Left lung (tissue), 10 donors: ENCODE results near the gene SUFU. TPM values are rescaled to one million over a fixed set of nuclear protein-coding genes. Genes with fewer than 3 reads are reported as not detected.
"Not testable (repeated sequence)": the region's sequence is repeated elsewhere in the genome, so short reads cannot be mapped to it uniquely, and the experiment has no call there.

Experiments
- ATAC-seq: fragments of 200-7000 bp; cut with Tn5 transposase; one replicate; pipeline ENCODE4 v1.9.1; 2020; ENCODE audit warnings: moderate library complexity
- DNase-seq, 4 donors: peaks; one replicate each; pipeline ENCODE4 v3.0.0-alpha.2; 2013 to 2020
- H3K27ac ChIP-seq, 2 donors: fragments of 200-600 bp; sonication (generic) in 1 of 2; one replicate each; pipeline versions ENCODE4 v1.5.0 to v1.8.0; 2020 to 2021
- H3K27me3 ChIP-seq, 2 donors: fragments of 200-600 bp; sonication (generic) in 1 of 2; one replicate each; pipeline versions ENCODE4 v1.5.0 to v1.8.0; 2020 to 2021
- H3K36me3 ChIP-seq, 2 donors: fragments of 200-600 bp; sonication (generic) in 1 of 2; one replicate each; pipeline versions ENCODE4 v1.5.0 to v1.8.0; 2020 to 2021
- H3K4me1 ChIP-seq, 2 donors: fragments of 200-600 bp; one replicate each; pipeline ENCODE4 v1.8.0; 2021
- H3K4me3 ChIP-seq, 2 donors: fragments of 200-600 bp; sonication (generic) in 1 of 2; one replicate each; pipeline versions ENCODE4 v1.5.0 to v1.8.0; 2020 to 2021; ENCODE audit warnings: mild to moderate bottlenecking in 1 of 2
- H3K9me3 ChIP-seq, 2 donors: fragments of 200-600 bp; sonication (generic) in 1 of 2; one replicate each; pipeline versions ENCODE4 v1.5.0 to v1.8.0; 2020 to 2021
- intact Hi-C, 2 donors: fragments of 100-400 bp; cut with DNase I; formaldehyde crosslinking; loops; one replicate each; pipeline versions ENCODE4 v1.11.2 to v1.14.2; 2022
- polyA plus RNA-seq, 6 donors: library from polyadenylated mRNA; unstranded; fragments of 120-200 nt; gene quantifications; one replicate each; pipeline ENCODE4 v1.2.1, GENCODE V29; 2013; ENCODE audit not compliant: insufficient read length in 6 of 6
- total RNA-seq, 2 donors: library from RNA; stranded (reverse); fragmentation: NEBNext Ultra II Directional; extraction: Animal tissue kit (Norgen Biotek cat#: 25700); gene quantifications; one replicate each; pipeline ENCODE4 v1.2.1, GENCODE V29; 2021
- TF ChIP-seq, protein P1 (sequence below), 2 donors: fragments of 200-600 bp; sonication (generic) in 1 of 2; IDR thresholded peaks; one replicate each; pipeline versions ENCODE4 v1.5.0 to v1.8.0; 2021; ENCODE audit warnings: antibody characterized with exemption in 2 of 2
- donor health status: DM: no; HTN: yes; CAD: no.
- donor health status: DM: no; HTN: no; CAD: no.

The SUFU gene
- total and polyA plus RNA-seq, 8 donors = 13.4 to 30.7 (median 27.7) TPM

- Histone ChIP-seq H3K36me3 (peaks cover 0 to 19% of the 10 kb centered on the region in 2 donors), H3K4me1 (peaks cover 31 to 55% of the 10 kb centered on the region in 2 donors), H3K27me3 (no peaks in the 10 kb centered on the region), H3K4me3 (no peak overlapping the region), H3K27ac (peak overlapping the region in 1 of 2 donors; percentile 60), H3K9me3 (no peaks in the 10 kb centered on the region)
- DNase-seq (no peak), ATAC-seq (no peak)
- intact Hi-C loops = no loop called here
- TF ChIP-seq, protein P1, sequence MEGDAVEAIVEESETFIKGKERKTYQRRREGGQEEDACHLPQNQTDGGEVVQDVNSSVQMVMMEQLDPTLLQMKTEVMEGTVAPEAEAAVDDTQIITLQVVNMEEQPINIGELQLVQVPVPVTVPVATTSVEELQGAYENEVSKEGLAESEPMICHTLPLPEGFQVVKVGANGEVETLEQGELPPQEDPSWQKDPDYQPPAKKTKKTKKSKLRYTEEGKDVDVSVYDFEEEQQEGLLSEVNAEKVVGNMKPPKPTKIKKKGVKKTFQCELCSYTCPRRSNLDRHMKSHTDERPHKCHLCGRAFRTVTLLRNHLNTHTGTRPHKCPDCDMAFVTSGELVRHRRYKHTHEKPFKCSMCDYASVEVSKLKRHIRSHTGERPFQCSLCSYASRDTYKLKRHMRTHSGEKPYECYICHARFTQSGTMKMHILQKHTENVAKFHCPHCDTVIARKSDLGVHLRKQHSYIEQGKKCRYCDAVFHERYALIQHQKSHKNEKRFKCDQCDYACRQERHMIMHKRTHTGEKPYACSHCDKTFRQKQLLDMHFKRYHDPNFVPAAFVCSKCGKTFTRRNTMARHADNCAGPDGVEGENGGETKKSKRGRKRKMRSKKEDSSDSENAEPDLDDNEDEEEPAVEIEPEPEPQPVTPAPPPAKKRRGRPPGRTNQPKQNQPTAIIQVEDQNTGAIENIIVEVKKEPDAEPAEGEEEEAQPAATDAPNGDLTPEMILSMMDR (IDR thresholded peaks at IDR 0.05) = no peak
These were observed 157.9 kb downstream of the SUFU start for GRCh38 chr10:102661658-102662028.

DNA sequence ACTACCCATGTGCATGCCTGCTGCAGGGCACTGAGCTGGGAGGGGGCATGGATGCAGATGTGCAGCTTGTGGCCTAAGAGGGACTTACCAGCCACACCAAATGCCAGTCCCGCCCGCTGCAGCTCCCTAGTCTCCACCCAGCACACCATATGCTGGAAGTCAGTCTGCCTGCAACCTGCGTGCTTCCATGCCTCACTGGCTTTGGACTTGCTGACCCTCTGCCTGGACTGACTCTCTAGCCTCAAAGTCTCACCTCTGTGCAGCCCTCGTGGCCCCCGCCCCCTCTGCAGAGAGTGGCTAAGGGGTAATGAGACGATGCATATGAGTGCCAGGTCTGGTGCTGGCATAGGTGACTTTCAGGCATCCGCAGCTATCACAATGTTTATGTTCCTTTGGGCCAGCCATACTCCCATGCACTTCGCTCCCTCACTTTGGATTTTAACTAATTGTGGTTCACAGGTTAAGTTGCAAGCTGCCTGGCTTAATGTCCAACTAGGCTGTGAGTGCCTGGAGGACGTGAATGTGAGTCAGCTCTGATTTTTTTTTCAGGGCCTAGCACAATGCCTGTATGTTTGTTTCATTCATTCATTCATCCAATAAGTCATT lies 162.2 kb downstream of the SUFU start:
- DNase-seq = peak in 1 of 4 donors; percentile 65
- ATAC-seq = no peak
- H3K4me1 ChIP-seq = peaks cover 14 to 32% of the 10 kb centered on the region in 2 donors

DNA sequence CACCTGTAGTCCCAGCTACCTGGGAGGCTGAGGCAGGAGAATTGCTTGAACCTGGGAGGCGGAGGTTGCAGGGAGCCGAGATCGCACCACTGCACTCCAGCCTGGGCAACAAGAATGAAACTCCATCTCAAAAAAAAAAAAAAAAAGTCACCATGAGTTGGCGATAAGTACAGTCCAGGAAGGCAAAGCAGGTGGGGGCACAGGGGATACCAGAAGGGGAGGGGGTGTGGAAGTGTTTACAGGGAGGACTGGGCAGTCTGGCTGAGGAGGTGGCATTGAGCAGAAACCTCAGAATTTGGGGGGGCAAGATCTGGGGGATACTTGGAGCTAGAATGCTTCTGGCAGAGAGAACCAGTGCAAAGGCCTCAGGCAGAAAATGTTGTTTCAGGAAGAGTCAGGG lies 163.6 kb downstream of the SUFU start:
- intact Hi-C loops, ATAC-seq: not testable (repeated sequence)
- peaks cover 10 to 25% of the 10 kb centered on the region in 2 donors for H3K4me1 ChIP-seq

More for the DNA sequence above, 162.2 kb downstream of the SUFU start:
- no peaks in the 10 kb centered on the region for H3K36me3 ChIP-seq
- H3K27ac ChIP-seq = no peak overlapping the region
- H3K27me3 ChIP-seq = no peaks in the 10 kb centered on the region
- H3K9me3 ChIP-seq = no peaks in the 10 kb centered on the region
- intact Hi-C loops = no loop called here
- TF ChIP-seq, protein P1 (IDR thresholded peaks at IDR 0.05) = no peak
- H3K4me3 ChIP-seq = no peak overlapping the region

GRCh38 chr10:102668326-102669107 lies 164.7 kb downstream of the SUFU start:
- intact Hi-C loops = no loop called here
- TF ChIP-seq, protein P1 (IDR thresholded peaks at IDR 0.05) = no peak
- no peaks in the 10 kb centered on the region for H3K9me3 ChIP-seq
- no peaks in the 10 kb centered on the region for H3K27me3 ChIP-seq
- peak overlapping the region in 1 of 2 donors; percentile 44 for H3K27ac ChIP-seq
- peaks cover 19 to 33% of the 10 kb centered on the region in 2 donors for H3K4me1 ChIP-seq
- DNase-seq (peak in 1 of 4 donors; percentile 50), ATAC-seq (no peak)
- H3K4me3 ChIP-seq = no peak overlapping the region
- no peaks in the 10 kb centered on the region for H3K36me3 ChIP-seq

More for the DNA sequence above, 163.6 kb downstream of the SUFU start:
- not testable (repeated sequence) for H3K27me3 ChIP-seq, H3K4me3 ChIP-seq, H3K36me3 ChIP-seq, DNase-seq, H3K27ac ChIP-seq, H3K9me3 ChIP-seq

DNA sequence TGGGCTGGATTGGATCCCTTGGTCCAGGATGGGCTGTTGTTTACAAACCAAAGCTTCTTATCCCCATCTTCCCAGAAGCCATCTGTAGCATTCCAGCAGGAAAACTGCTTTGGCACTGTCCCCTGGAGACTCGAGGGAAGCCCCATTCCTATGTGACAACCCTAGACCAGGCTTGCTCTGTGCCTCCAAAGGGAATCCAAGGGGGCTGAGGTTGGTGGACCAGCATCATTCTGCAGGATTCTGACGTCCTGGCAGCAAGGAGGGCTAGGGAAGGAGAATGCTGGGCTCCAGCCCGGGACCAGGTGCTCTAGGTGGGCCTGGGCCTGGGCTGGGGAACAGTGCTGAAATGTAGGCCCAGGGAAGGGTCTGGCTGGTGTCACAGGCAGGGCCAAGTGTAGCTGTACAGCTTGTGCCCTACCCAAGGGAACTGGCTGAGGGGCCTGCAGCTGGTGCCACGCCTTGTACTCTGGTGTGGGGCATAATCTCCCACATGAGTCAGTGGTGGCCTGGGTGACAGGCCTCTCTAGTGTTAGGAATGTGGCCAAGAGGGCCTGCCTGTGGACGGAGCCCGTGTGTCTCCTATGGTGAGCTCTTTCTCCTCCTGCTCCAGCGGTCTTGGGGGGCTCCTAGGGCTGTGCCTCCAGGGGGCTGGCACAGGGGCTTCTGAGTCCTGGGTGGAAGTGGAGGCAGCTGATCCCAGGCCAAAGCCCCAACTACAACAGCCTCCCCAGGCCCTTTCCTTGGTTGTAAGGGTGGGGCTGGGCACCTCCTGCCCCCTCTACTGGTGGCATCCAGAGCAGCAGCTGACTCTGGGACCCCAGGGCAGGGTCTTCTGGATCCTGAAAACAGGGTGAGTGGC lies 165.7 kb downstream of the SUFU start:
- ATAC-seq (peak; percentile 81), DNase-seq (peak in 2 of 4 donors; percentile 73 to 86)
- TF ChIP-seq, protein P1 (IDR thresholded peaks at IDR 0.05) = peak in 1 of 2 donors; percentile 20
- Histone ChIP-seq H3K4me3 (no peak overlapping the region), H3K4me1 (peaks cover 24 to 42% of the 10 kb centered on the region in 2 donors), H3K36me3 (no peaks in the 10 kb centered on the region), H3K9me3 (no peaks in the 10 kb centered on the region), H3K27me3 (no peaks in the 10 kb centered on the region), H3K27ac (peak overlapping the region; percentile 44 to 60)
- intact Hi-C loops = no loop called here
